ENCODE results near the gene BHLHE40.

GRCh38 chr3:5029715-5030114 is 50.5 kb downstream of the BHLHE40 start:
- no peak for TF ChIP-seq POLR2A (IDR thresholded peaks at IDR 0.05; ENCODE audit: low read depth)
- no peak for TF ChIP-seq CTCF (IDR thresholded peaks at IDR 0.05)
- TF ChIP-seq POLR2AphosphoS5 (IDR thresholded peaks at IDR 0.05): no peak

All from esophagus muscularis mucosa (tissue), 3 donors.